Lower lobe of right lung (tissue), 2 donors: ENCODE data around the gene SLC11A1. TPM values are rescaled to one million over a fixed set of nuclear protein-coding genes. Genes with fewer than 3 reads are reported as not detected.

Source experiments
- ATAC-seq, 2 donors: fragments of 200-7000 bp; cut with Tn5 transposase; one replicate each; pipeline ENCODE4 v1.9.1; 2020 to 2022; ENCODE audit warnings: mild to moderate bottlenecking in 2 of 2, moderate library complexity in 2 of 2
- DNase-seq: peaks from one replicate; pipeline ENCODE4 v3.0.0-alpha.2; 2020
- H3K27ac ChIP-seq: fragments of 200-600 bp; one replicate; pipeline ENCODE4 v1.8.0; 2022
- H3K27me3 ChIP-seq: fragments of 200-600 bp; one replicate; pipeline ENCODE4 v1.8.0; 2022; ENCODE audit warnings: low read depth
- H3K36me3 ChIP-seq: fragments of 200-600 bp; one replicate; pipeline ENCODE4 v1.8.0; 2022; ENCODE audit warnings: mild to moderate bottlenecking
- H3K4me1 ChIP-seq: fragments of 200-600 bp; one replicate; pipeline ENCODE4 v1.8.0; 2022
- H3K4me3 ChIP-seq: fragments of 200-600 bp; one replicate; pipeline ENCODE4 v1.8.0; 2022; ENCODE audit warnings: mild to moderate bottlenecking
- H3K9me3 ChIP-seq: fragments of 200-600 bp; one replicate; pipeline ENCODE4 v1.8.0; 2022
- intact Hi-C: fragments of 100-400 bp; cut with DNase I; formaldehyde crosslinking; loops from one replicate; pipeline ENCODE4 v1.11.0; 2022
- total RNA-seq: library from RNA; stranded (reverse); fragmentation: NEBNext Ultra II Directional; extraction: Animal tissue kit (Norgen Biotek cat#: 25700); gene quantifications from one replicate; pipeline ENCODE4 v1.2.1, GENCODE V29; 2021
- TF ChIP-seq, protein P1 (sequence below): fragments of 200-600 bp; IDR thresholded peaks from one replicate; pipeline ENCODE4 v1.8.0; 2022; ENCODE audit warnings: antibody characterized with exemption, mild to moderate bottlenecking
- donor health status: DM: no; HTN: yes; CAD: no; lungs with severe emphysema.

The SLC11A1 gene
- total RNA-seq, 1 donor from 2014 or later = 419 TPM

DNA sequence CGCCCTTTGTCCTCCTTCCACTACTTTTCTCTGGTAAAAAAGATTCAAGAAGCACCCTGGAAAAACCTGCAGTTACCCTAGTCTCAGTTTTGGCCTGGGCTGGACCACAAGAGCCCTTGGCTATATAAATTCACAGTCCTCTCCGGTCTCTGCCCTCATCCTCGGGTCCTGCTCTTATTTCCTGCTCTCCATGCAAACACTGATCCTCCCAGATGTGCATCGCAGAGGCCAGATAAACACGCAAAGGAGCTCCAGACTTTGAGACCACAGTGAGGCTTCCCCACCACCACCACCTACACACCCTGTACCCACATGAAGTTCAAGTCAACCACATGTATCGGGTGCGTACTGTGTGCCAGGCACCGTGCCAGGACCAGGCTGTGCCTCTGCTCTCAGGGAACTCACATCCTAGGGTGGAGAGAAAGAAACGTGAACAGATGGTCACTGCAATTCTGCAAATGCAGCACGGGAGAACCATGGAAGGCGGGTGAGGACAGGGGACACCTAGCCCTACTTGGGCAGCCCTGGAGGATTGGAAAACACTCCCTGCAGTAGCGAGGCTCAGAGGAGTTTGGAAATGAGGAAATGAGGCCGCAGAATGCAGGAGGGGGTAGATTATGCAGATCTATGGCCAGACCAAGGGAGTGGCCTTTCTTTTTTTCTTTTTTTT is 25.0 kb downstream of the SLC11A1 start:
- peak overlapping the region; percentile 90 for H3K27ac ChIP-seq
- DNase-seq = peak; percentile 81
- peaks cover 35% of the 10 kb centered on the region for H3K36me3 ChIP-seq
- no peaks in the 10 kb centered on the region for H3K27me3 ChIP-seq
- H3K9me3 ChIP-seq = no peaks in the 10 kb centered on the region
- H3K4me3 ChIP-seq = peak overlapping the region; percentile 60
- peak; percentile 21 to 23 for ATAC-seq
- TF ChIP-seq, protein P1, sequence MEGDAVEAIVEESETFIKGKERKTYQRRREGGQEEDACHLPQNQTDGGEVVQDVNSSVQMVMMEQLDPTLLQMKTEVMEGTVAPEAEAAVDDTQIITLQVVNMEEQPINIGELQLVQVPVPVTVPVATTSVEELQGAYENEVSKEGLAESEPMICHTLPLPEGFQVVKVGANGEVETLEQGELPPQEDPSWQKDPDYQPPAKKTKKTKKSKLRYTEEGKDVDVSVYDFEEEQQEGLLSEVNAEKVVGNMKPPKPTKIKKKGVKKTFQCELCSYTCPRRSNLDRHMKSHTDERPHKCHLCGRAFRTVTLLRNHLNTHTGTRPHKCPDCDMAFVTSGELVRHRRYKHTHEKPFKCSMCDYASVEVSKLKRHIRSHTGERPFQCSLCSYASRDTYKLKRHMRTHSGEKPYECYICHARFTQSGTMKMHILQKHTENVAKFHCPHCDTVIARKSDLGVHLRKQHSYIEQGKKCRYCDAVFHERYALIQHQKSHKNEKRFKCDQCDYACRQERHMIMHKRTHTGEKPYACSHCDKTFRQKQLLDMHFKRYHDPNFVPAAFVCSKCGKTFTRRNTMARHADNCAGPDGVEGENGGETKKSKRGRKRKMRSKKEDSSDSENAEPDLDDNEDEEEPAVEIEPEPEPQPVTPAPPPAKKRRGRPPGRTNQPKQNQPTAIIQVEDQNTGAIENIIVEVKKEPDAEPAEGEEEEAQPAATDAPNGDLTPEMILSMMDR = no peak
- peaks cover 51% of the 10 kb centered on the region for H3K4me1 ChIP-seq
- intact Hi-C loops = no loop called here

DNA sequence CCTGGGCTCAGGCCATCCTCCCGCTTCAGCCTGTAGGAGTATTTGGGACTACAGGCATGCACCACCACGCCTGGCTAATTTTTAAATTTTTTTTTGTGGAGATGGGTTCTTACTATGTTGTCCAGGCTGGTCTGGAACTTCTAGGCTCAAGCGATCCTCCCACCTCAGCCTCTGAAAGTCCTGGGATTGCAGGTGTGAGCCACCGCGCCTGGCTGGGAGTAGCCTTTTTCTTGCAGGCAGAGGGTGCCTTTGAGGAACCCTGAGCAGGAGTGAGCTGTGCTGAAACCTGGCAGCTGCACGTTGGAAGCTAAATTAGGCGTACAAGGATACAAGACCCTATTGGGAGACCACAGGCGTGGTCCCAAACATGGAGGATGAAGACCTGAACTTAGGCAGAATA is 25.6 kb downstream of the SLC11A1 start:
- peak overlapping the region; percentile 90 for H3K27ac ChIP-seq
- intact Hi-C loops = no loop called here
- DNase-seq = peak; percentile 49
- TF ChIP-seq, protein P1 = no peak
- H3K27me3 ChIP-seq = no peaks in the 10 kb centered on the region
- peaks cover 29% of the 10 kb centered on the region for H3K36me3 ChIP-seq
- H3K9me3 ChIP-seq = no peaks in the 10 kb centered on the region
- H3K4me1 ChIP-seq = peaks cover 45% of the 10 kb centered on the region
- no peak for ATAC-seq
- H3K4me3 ChIP-seq = no peak overlapping the region

DNA sequence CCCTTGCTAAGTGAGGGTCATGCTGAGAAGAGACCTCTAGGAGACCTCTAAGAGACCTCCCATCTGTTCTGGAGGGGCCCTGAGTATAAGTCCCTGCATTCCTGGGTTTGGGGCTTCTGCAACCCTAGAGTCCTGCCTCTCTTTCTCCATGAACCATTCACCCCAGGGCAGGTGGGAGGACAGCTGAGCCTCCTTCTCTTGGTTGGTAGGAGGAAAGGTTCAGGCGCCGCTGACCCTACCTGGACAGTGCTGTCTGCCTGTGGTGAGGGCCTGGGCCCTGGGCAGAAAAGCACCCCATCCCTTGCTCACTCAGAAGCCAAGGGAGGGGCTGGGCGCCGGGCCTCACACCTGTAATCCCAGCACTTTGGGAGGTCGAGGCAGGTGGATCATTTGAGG is 36.2 kb downstream of the SLC11A1 start:
- TF ChIP-seq, protein P1 = no peak
- no peak overlapping the region for H3K4me3 ChIP-seq
- ATAC-seq = peak in 1 of 2 donors; percentile 10

DNA sequence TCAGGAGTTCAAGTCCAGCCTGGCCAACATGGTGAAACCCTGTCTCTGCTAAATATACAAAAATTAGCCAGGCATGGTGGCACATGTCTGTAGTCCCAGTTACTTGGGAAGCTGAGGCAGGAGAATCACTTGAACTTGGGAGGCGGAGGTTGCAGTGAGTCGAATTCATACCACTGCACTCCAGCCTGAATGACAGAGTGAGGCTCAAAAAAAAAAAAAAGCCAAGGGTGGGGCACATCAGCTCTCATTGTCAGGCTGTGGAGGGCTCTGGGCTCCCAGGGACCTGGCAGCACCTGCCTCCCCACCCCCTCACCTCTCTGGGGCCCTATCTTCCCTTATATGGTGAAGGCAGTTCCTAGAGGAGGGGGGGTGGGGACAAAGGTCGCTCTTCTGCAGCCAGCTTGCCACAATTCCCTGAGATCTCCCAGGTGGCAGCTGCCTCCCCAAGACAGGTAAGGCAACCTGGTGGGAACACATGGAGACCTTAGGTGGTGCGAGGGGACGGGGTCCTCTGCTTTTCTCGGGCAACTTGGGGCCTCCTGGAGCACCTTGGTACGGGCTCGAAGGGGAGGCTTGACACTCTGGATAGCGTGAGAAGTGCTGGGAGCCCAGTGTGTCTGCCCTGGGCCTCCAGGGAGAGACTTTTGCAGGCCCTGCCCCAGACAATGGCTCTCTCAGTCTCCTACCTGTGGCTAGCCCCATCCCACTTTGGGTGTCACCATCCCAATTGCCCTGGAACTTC is 36.8 kb downstream of the SLC11A1 start, which contains the start of gene VIL1:
Gene VIL1, plus strand, starts transcription at position 407 of the 742 bp plus-strand sequence. CDS start 4,656 bp downstream, outside the sequence.
- intact Hi-C loops = no loop called here

More for the DNA sequence above, 36.2 kb downstream of the SLC11A1 start:
- Histone ChIP-seq H3K9me3 (no peaks in the 10 kb centered on the region), H3K27me3 (no peaks in the 10 kb centered on the region), H3K4me1 (no peaks in the 10 kb centered on the region), H3K27ac (no peak overlapping the region), H3K36me3 (no peaks in the 10 kb centered on the region)
- no peak for DNase-seq
- intact Hi-C loops = no loop called here

DNA sequence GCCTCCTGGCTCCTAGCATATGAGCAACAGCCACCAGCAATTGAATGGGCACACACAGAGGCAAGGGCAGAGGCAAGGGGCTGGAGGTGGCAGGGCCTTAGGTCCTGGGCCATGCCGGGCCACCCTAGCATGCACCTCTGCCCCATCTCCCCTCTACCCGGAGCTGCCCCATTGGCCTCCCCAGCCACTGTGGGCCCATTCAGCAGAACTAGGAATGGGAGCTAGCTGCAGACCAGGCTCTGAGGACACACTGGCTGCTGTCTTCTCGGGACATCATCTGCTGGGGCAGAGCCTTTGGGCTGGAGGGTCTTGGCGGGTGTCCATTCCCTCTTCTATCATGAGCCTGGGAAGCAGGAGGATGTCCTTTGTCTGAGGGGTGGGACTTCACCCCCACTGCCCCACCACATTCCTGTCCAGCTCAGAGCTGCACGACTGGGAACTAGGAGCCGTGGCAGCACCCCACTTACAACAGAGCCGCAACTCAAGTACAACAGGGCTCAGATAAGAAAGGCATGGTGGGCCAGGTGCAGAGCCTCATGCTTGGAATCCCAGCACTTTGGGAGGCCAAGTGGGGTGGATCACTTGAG is 37.6 kb downstream of the SLC11A1 start:
- no peak overlapping the region for H3K27ac ChIP-seq
- no peaks in the 10 kb centered on the region for H3K9me3 ChIP-seq
- ATAC-seq = no peak
- intact Hi-C loops = no loop called here
- H3K36me3 ChIP-seq = no peaks in the 10 kb centered on the region
- DNase-seq = no peak
- no peaks in the 10 kb centered on the region for H3K4me1 ChIP-seq
- TF ChIP-seq, protein P1 = no peak
- H3K4me3 ChIP-seq = no peak overlapping the region
- H3K27me3 ChIP-seq = no peaks in the 10 kb centered on the region

More for the DNA sequence above, 36.8 kb downstream of the SLC11A1 start, which contains the start of gene VIL1:
- no peak for DNase-seq
- Histone ChIP-seq H3K4me3 (no peak within 1 kb of the TSS), H3K4me1 (no peaks in the 10 kb centered on the region), H3K27ac (no peak within 1 kb of the TSS), H3K9me3 (no peaks in the 10 kb centered on the region), H3K27me3 (no peaks in the 10 kb centered on the region), H3K36me3 (no peaks in the 10 kb centered on the region)
- TF ChIP-seq, protein P1 = no peak
- ATAC-seq = no peak
